Endothelial cell of umbilical vein (primary cell): ENCODE measurements around the gene LHFPL6. TPM values are rescaled to one million over a fixed set of nuclear protein-coding genes. Genes with fewer than 3 reads are reported as not detected.

Experiments
- BruUV-seq: library from RNA; stranded (reverse); fragments of 400-500 nt; replicated peaks from 2 replicates; lab custom pipeline; 2021; lab: Mats Ljungman, UMichigan
- CTCF ChIA-PET: fragments of 300-600, 350-600 bp; sonication (Branson Sonifier 250); formaldehyde crosslinking; loops from one replicate; lab custom pipeline; 2021; ENCODE audit warnings: antibody characterized with exemption, inconsistent platforms; lab: Charles Lee
- POLR2A ChIA-PET: fragments of 300-600, 350-600 bp; sonication (Branson Sonifier 250); formaldehyde crosslinking; loops from one replicate; lab custom pipeline; 2021; ENCODE audit warnings: antibody characterized with exemption, inconsistent platforms; lab: Charles Lee
- DNase-seq: peaks from one replicate; pipeline ENCODE4 v3.0.0-alpha.2; 2011; ENCODE audit warnings: low read depth, low spot score
- FAIRE-seq: peaks from 2 replicates; lab custom pipeline; 2011; peaks lifted over from hg19 to GRCh38; lab: Jason Lieb, UNC
- H2AFZ ChIP-seq: 2 replicates; pipeline ENCODE4 v1.6.0; 2012; ENCODE audit warnings: low read depth, low read length, control low read depth, inconsistent platforms
- H3K27ac ChIP-seq: 2 replicates; pipeline ENCODE4 v1.5.1; 2011; ENCODE audit warnings: low read depth, mild to moderate bottlenecking, control low read depth, low read length, moderate library complexity; ENCODE audit not compliant: insufficient read depth
- H3K27me3 ChIP-seq, 2 experiments: 2 replicates each; pipeline versions ENCODE4 v1.6.0 to v1.6.1; 2011; ENCODE audit warnings: low read length in 2 of 2, mixed read lengths in 1 of 2; ENCODE audit not compliant: control insufficient read depth in 2 of 2, insufficient read depth in 2 of 2
- H3K36me3 ChIP-seq, 2 experiments: 2 replicates in 1 of 2; 3 replicates in 1 of 2; pipeline ENCODE4 v1.5.1; 2011; ENCODE audit warnings: low read length in 2 of 2, mild to moderate bottlenecking in 1 of 2, moderate library complexity in 1 of 2; ENCODE audit not compliant: control insufficient read depth in 2 of 2, insufficient read depth in 2 of 2; ENCODE audit errors: extremely low read depth in 1 of 2
- H3K4me1 ChIP-seq: 3 replicates; pipeline ENCODE4 v1.5.1; 2011; ENCODE audit warnings: mild to moderate bottlenecking, low read length; ENCODE audit not compliant: control insufficient read depth, insufficient read depth; ENCODE audit errors: extremely low read depth
- H3K4me2 ChIP-seq: 2 replicates; pipeline ENCODE4 v1.6.1; 2011; ENCODE audit warnings: low read length, control low read depth, mixed read lengths; ENCODE audit not compliant: insufficient read depth
- H3K4me3 ChIP-seq, 3 experiments: fragments of 200-600 bp in 1 of 3; sonication (generic), shearing (Covaris generic) in 1 of 3; replicated peaks in 1 of 3; 2 replicates each; pipeline ENCODE4 v1.5.1; 2011 to 2016; ENCODE audit warnings: control low read depth in 3 of 3, low read length in 3 of 3, mild to moderate bottlenecking in 2 of 3, inconsistent platforms in 1 of 3, low read depth in 1 of 3, moderate library complexity in 1 of 3; ENCODE audit not compliant: insufficient read depth in 1 of 3
- H3K79me2 ChIP-seq: 2 replicates; pipeline ENCODE4 v1.6.0; 2012; ENCODE audit warnings: low read length, inconsistent platforms; ENCODE audit not compliant: control insufficient read depth, insufficient read depth
- H3K9ac ChIP-seq: replicated peaks from 2 replicates; pipeline ENCODE3; 2011; ENCODE audit warnings: low read length, control low read depth; ENCODE audit not compliant: insufficient read depth; ENCODE audit errors: extremely low read depth
- H3K9me1 ChIP-seq: replicated peaks from 3 replicates; pipeline ENCODE4 v1.6.0; 2011; ENCODE audit warnings: mild to moderate bottlenecking, low read length; ENCODE audit not compliant: control insufficient read depth, insufficient read depth; ENCODE audit errors: extremely low read depth
- H3K9me3 ChIP-seq: replicated peaks from 2 replicates; pipeline ENCODE4 v1.5.1; 2012; ENCODE audit warnings: low read length, inconsistent platforms; ENCODE audit not compliant: control insufficient read depth, insufficient read depth
- H4K20me1 ChIP-seq: replicated peaks from 2 replicates; pipeline ENCODE3; 2011; ENCODE audit warnings: mild to moderate bottlenecking, low read length; ENCODE audit not compliant: control insufficient read depth, insufficient read depth; ENCODE audit errors: extremely low read depth
- EZH2 ChIP-seq: IDR thresholded peaks from 2 replicates; pipeline ENCODE4 v1.6.1; 2012; ENCODE audit warnings: borderline replicate concordance, low read depth, mild to moderate bottlenecking, moderate library complexity, low read length, inconsistent platforms; ENCODE audit not compliant: severe bottlenecking
- FOS ChIP-seq: IDR thresholded peaks from 2 replicates; pipeline ENCODE4 v1.6.1; 2011; ENCODE audit warnings: mild to moderate bottlenecking, low read length, moderate library complexity, borderline replicate concordance; ENCODE audit not compliant: insufficient read depth
- GATA2 ChIP-seq: IDR thresholded peaks from 2 replicates; pipeline ENCODE4 v1.7.0; 2011; ENCODE audit warnings: low read depth, mild to moderate bottlenecking, moderate library complexity, mixed read lengths, low read length; ENCODE audit not compliant: insufficient read length, insufficient read depth
- JUN ChIP-seq: IDR thresholded peaks from 2 replicates; pipeline ENCODE4 v1.6.1; 2011; ENCODE audit warnings: borderline replicate concordance, low read depth; ENCODE audit not compliant: insufficient read length, insufficient read depth
- MYC ChIP-seq: IDR thresholded peaks from one replicate; pipeline ENCODE4 v1.6.1; 2011; ENCODE audit warnings: mild to moderate bottlenecking, low read depth, low read length
- POLR2A ChIP-seq: IDR thresholded peaks from 2 replicates; pipeline ENCODE4 v1.6.1; 2012; ENCODE audit warnings: low read depth, mild to moderate bottlenecking, control low read depth, low read length
- POLR2AphosphoS5 ChIP-seq: IDR thresholded peaks from 2 replicates; pipeline ENCODE4 v1.6.1; 2012; ENCODE audit warnings: low read depth, mild to moderate bottlenecking, control low read depth, low read length, moderate library complexity; ENCODE audit not compliant: insufficient read depth
- dilution Hi-C: fragments of 300-500 bp; cut with MboI; formaldehyde crosslinking; loops from one replicate; pipeline ENCODE4 v1.15.0; 2019; ENCODE audit warnings: low sequenced_read_pairs; ENCODE audit not compliant: extremely low pct_ligation_motif_present
- intact Hi-C: fragments of 100-400 bp; cut with micrococcal nuclease; formaldehyde crosslinking; loops from one replicate; pipeline ENCODE4 v1.10.0; 2022
- polyA plus RNA-seq, 4 experiments: library from polyadenylated mRNA; depleted of rRNA in 3 of 4; stranded (reverse) in 3 of 4; unstranded in 1 of 4; fragments of >200 nt; gene quantifications; 2 replicates each; pipeline versions ENCODE4 v1.2.1 to v1.2.3, GENCODE V29; 2011 to 2012; ENCODE audit warnings: missing spikeins in 1 of 4
- total RNA-seq: library from RNA; stranded (reverse); gene quantifications from 2 replicates; pipeline ENCODE4 v1.2.3, GENCODE V29; 2021
- TF ChIP-seq, protein P1 (sequence below), 2 donors: IDR thresholded peaks; 1 replicate in 1 of 2; 2 replicates in 1 of 2; pipeline ENCODE4 v1.5.1; 2011; ENCODE audit warnings: low read length in 2 of 2, mild to moderate bottlenecking in 2 of 2, moderate library complexity in 2 of 2, control low read depth in 1 of 2, inconsistent platforms in 1 of 2, low read depth in 1 of 2; ENCODE audit not compliant: insufficient read depth in 1 of 2; ENCODE audit errors: extremely low read depth in 1 of 2
- TF ChIP-seq, protein P2 (sequence below): IDR thresholded peaks from 2 replicates; pipeline ENCODE4 v1.6.1; 2011; ENCODE audit not compliant: insufficient read depth, insufficient read length

Gene LHFPL6
- total and polyA plus RNA-seq, 2 donors (not counting 3 experiments of a cell fraction or from before 2014, with no cell fraction given) = 17.5 to 19.4 TPM

DNA sequence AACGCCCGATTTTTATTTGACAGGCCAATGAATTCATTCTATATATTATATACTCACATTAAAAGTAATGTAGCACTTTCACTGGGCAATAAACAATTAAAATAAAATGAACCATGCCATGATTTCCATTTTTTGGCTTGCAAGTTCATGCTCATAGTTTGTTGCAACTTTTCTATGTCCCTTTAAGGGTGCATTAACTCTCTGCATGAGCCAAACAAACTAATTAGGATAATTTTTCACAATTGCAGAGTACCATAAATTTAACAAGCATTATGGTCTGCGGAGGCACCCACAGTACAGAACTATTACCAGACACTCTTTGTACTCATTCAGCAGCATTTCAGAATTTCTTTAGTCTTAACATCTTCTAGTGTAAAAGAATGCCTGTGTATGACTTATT, 1.4 kb downstream of the LHFPL6 start:
- Histone ChIP-seq H3K9me1 (no peaks in the 10 kb centered on the region), H3K27me3 (no peaks in the 10 kb centered on the region), H3K9ac (no peak overlapping the region), H3K9me3 (no peaks in the 10 kb centered on the region), H3K4me3 (peak overlapping the region; percentile 63 to 70 (median 69)), H2AFZ (peak overlapping the region; percentile 92), H3K4me2 (peak overlapping the region; percentile 88), H4K20me1 (no peaks in the 10 kb centered on the region), H3K27ac (no peak overlapping the region), H3K4me1 (peaks cover 25% of the 10 kb centered on the region), H3K36me3 (no peaks in the 10 kb centered on the region), H3K79me2 (peaks cover 3% of the 10 kb centered on the region)
- no peak for FAIRE-seq
- no TSS peak for BruUV-seq
- ChIA-PET CTCF (interaction anchor here (1.0 to 4.2 kb wide), 4 partner anchors 10 to 456 kb away, joined by 3 to 18 read pairs (median 5); no protein-coding TSS in a partner anchor), POLR2A (no interaction called here)
- dilution Hi-C loops = no loop called here
- intact Hi-C loops = loop anchor here (1.0 to 5.0 kb wide), 5 partner anchors 37 to 564 kb away; partner anchors contain the start of genes NHLRC3 and PROSER1
- TF ChIP-seq JUN = no peak
- no peak for TF ChIP-seq GATA2
- TF ChIP-seq, protein P1, sequence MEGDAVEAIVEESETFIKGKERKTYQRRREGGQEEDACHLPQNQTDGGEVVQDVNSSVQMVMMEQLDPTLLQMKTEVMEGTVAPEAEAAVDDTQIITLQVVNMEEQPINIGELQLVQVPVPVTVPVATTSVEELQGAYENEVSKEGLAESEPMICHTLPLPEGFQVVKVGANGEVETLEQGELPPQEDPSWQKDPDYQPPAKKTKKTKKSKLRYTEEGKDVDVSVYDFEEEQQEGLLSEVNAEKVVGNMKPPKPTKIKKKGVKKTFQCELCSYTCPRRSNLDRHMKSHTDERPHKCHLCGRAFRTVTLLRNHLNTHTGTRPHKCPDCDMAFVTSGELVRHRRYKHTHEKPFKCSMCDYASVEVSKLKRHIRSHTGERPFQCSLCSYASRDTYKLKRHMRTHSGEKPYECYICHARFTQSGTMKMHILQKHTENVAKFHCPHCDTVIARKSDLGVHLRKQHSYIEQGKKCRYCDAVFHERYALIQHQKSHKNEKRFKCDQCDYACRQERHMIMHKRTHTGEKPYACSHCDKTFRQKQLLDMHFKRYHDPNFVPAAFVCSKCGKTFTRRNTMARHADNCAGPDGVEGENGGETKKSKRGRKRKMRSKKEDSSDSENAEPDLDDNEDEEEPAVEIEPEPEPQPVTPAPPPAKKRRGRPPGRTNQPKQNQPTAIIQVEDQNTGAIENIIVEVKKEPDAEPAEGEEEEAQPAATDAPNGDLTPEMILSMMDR (IDR thresholded peaks at IDR 0.05; ENCODE audit: extremely low read depth in 1 of 2, insufficient read depth in 1 of 2, low read depth in 1 of 2, low read length in 2 of 2) = no peak
- no peak for TF ChIP-seq POLR2A
- no peak for TF ChIP-seq EZH2
- no peak for TF ChIP-seq FOS
- TF ChIP-seq POLR2AphosphoS5 = no peak
- TF ChIP-seq, protein P2, sequence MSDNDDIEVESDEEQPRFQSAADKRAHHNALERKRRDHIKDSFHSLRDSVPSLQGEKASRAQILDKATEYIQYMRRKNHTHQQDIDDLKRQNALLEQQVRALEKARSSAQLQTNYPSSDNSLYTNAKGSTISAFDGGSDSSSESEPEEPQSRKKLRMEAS = no peak
- no peak for TF ChIP-seq MYC
- DNase-seq = no peak
